Muscle layer of colon (tissue), 2 donors: ENCODE results near the gene LEAP2.
A peak's percentile ranks its signal among the peaks of the same experiment; 100 is the strongest.

Experiments
- H3K27ac ChIP-seq: one replicate; pipeline ENCODE4 v1.7.0; 2013; ENCODE audit warnings: low read depth, mild to moderate bottlenecking, low read length, moderate library complexity
- H3K27me3 ChIP-seq, 2 donors: one replicate each; pipeline ENCODE4 v1.7.0; 2013; ENCODE audit warnings: low read length in 2 of 2, mild to moderate bottlenecking in 2 of 2; ENCODE audit not compliant: insufficient read depth in 2 of 2, control insufficient read depth in 1 of 2
- H3K36me3 ChIP-seq: one replicate; pipeline ENCODE4 v1.7.0; 2013; ENCODE audit warnings: mild to moderate bottlenecking, low read length; ENCODE audit not compliant: insufficient read depth
- H3K4me1 ChIP-seq: one replicate; pipeline ENCODE4 v1.7.0; 2013; ENCODE audit warnings: mild to moderate bottlenecking, low read length; ENCODE audit not compliant: insufficient read depth
- H3K4me3 ChIP-seq, 2 donors: one replicate each; pipeline ENCODE4 v1.7.0; 2013; ENCODE audit warnings: low read length in 2 of 2, low read depth in 1 of 2, mild to moderate bottlenecking in 1 of 2, moderate library complexity in 1 of 2
- H3K9ac ChIP-seq: one replicate; pipeline ENCODE4 v1.7.0; 2013; ENCODE audit warnings: low read length
- H3K9me3 ChIP-seq: one replicate; pipeline ENCODE4 v1.7.0; 2013; ENCODE audit warnings: mild to moderate bottlenecking, low read length
- donor health status: abdominal sarcoma.
- donor health status: Adenocarcinoma of cecum.

LEAP2 gene, protein sequence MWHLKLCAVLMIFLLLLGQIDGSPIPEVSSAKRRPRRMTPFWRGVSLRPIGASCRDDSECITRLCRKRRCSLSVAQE

DNA sequence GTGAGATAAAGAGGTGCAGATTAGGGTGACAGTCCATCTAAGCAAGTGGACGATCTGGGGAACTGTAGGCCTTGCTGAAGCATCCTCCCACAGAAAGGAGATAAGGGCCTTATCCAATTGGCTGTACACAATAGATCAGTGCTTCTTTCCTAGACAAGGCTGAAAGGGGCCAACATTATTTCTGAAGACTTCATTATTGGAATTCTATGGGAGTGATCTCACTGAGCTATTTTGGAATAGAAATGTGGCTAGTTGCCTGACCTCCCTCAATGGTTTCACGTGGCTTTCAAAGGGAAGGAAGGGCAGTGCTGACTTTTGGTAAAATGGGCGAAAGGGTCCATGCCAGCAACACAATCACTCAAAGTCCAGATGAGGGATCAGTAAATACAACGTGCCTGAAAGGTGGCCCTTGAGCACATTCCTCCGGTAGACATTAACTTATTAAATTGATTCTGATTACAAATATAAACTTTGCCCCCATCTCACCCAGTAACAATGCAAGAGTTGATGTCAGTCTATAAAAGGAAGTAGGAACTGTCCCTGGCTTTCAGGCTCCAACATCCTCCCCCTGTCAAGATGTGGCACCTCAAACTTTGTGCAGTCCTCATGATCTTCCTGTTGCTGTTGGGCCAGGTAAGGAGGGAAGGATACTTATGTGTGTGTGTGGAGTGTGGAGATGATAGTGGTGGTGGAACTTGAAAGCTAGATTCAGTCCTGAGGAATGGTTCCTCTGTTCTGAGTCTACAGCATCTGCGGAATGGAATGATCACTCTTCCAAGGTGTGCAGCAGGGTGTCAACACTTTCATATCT, at the start of gene LEAP2:
Gene LEAP2, plus strand, starts transcription at position 550 of the 811 bp plus-strand sequence. Its CDS starts 27 bp downstream, at position 577.
- Histone ChIP-seq H3K9me3 (no peaks in the 10 kb centered on the region), H3K27ac (no peak within 1 kb of the TSS), H3K4me1 (peaks cover 8% of the 10 kb centered on the region), H3K27me3 (no peaks in the 10 kb centered on the region), H3K4me3 (no peak within 1 kb of the TSS), H3K9ac (no peak within 1 kb of the TSS), H3K36me3 (peaks cover 36% of the 10 kb centered on the region)

DNA sequence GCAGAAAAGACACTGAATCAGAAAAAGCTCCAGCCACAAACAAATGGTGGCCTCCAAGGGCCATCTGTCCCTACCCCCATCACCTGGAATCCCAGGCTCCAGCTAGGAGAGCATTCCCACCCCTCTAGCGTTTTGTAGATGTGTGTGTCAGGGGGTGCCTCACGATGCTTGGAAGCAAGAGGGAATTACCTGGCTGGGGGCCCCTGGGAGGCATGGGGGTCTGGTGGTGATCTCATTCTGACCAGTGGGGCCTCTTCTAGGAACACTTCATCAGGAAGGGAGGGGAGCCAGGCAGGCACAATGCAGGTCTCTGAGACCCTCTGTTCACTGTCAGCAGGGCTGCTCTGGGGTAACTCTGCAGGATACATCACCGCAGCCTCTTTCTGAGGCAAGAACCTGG, 49.0 kb upstream of the LEAP2 start:
- Histone ChIP-seq H3K36me3 (no peaks in the 10 kb centered on the region), H3K27me3 (peaks cover 5 to 31% of the 10 kb centered on the region in 2 donors), H3K4me3 (no peak overlapping the region), H3K9ac (no peak overlapping the region), H3K4me1 (peaks cover 10% of the 10 kb centered on the region), H3K27ac (no peak overlapping the region), H3K9me3 (no peaks in the 10 kb centered on the region)

DNA sequence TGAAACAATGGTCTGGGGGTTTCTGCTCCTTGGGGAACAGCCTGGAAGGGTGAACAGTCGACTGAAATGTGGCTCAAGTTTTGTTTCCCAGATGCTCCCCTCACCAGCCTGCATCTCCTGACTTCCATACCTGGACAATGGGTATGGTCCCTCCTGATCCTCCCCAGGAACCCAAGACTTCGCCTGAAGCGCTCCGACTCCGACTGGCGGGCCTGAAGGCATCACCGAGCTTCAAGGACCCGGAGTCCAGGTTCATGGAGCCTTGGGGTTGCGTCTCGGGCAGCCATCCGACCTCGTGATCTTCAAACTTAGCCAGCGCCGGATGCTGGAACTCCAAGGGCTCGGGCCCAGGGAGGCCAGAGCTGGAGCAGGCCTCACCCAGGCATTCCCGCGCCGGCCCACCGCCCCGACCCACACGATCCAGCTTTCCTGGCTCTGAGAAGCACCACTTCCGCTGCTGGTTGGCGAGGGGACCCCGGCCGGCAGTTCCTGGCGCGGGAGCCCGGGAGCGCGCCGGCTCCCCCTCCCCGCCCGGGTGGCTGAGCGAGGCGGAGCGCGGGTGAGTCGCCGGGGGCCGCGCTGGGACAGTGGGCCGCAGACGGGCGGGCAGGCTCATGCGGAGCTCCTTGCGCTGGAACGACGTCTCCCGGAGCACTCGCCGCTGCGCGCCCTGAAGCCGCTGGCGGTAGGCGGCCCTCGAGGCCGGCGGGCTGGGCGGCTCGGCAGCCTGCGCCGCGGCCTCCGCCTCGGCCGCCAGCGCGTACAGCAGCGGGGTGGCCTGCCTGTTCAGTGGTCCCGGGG, 48.2 kb upstream of the LEAP2 start:
- Histone ChIP-seq H3K9me3 (no peaks in the 10 kb centered on the region), H3K27ac (no peak overlapping the region), H3K9ac (no peak overlapping the region), H3K27me3 (peaks cover 5 to 23% of the 10 kb centered on the region in 2 donors), H3K4me1 (peaks cover 6% of the 10 kb centered on the region), H3K4me3 (no peak overlapping the region), H3K36me3 (no peaks in the 10 kb centered on the region)

DNA sequence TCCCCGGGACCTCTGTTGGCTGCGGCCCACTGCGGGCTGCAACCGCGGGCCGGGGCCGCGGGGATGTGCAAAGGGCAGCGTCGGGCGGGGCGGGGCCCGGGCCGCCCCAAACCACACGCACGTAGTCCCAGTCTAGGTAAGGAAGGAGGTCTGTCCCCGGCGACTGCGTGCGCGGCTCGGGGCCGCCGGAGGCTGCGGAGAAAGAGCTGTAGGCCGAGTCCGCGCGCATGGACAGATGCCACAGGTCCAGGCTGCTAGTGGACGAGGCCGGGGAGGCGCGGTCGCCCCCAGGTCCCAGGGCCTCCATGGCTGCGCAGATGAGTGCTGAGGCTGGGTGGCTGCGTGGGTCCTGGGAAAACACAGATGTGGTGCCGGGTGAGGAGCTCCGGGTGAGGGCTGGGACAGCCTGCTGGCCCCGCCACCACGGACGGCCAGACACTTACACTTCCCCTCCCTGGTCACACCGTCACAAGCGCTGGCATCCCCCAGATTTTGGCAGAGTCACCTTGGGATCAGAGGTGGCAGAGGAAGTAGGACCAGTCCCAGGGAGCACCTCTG, 47.6 kb upstream of the LEAP2 start:
- Histone ChIP-seq H3K36me3 (no peaks in the 10 kb centered on the region), H3K4me3 (no peak overlapping the region), H3K27ac (no peak overlapping the region), H3K9ac (no peak overlapping the region), H3K9me3 (no peaks in the 10 kb centered on the region), H3K27me3 (peaks cover 4 to 23% of the 10 kb centered on the region in 2 donors), H3K4me1 (peaks cover 4% of the 10 kb centered on the region)

DNA sequence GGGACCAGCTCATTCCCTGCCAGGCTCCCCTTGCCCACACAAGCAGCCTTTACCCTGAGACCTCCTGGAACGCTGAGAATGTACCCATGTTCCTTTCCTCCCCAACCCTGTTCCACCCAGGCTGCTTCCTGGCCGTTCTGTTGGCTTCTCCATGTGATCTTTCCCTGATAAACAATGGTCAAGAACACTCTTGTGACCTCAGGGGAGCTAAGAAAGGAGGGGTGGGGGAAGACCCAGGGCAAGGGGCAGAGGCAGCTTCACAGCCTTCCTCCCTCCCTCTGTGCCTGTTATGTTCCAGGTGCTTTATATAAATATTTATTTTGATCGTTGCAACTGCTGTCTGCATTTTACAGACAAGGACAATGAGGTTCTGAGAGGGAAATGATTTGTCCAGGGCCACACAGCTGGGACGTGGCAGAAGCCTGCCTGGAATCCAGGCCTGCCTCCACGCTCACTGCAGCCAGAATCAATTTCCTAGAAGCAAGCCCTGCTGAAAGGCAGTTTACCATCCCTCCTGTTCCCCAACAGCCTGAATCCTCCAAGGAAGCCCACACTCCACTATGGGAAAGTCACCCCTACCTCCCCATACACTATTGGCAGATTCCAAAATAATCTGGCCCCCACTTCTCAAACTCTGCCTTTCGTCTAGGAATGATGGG, 46.9 kb upstream of the LEAP2 start:
- Histone ChIP-seq H3K4me1 (peaks cover 9% of the 10 kb centered on the region), H3K4me3 (no peak overlapping the region), H3K27me3 (peaks cover 0 to 23% of the 10 kb centered on the region in 2 donors), H3K9me3 (no peaks in the 10 kb centered on the region), H3K9ac (no peak overlapping the region), H3K36me3 (no peaks in the 10 kb centered on the region), H3K27ac (no peak overlapping the region)

DNA sequence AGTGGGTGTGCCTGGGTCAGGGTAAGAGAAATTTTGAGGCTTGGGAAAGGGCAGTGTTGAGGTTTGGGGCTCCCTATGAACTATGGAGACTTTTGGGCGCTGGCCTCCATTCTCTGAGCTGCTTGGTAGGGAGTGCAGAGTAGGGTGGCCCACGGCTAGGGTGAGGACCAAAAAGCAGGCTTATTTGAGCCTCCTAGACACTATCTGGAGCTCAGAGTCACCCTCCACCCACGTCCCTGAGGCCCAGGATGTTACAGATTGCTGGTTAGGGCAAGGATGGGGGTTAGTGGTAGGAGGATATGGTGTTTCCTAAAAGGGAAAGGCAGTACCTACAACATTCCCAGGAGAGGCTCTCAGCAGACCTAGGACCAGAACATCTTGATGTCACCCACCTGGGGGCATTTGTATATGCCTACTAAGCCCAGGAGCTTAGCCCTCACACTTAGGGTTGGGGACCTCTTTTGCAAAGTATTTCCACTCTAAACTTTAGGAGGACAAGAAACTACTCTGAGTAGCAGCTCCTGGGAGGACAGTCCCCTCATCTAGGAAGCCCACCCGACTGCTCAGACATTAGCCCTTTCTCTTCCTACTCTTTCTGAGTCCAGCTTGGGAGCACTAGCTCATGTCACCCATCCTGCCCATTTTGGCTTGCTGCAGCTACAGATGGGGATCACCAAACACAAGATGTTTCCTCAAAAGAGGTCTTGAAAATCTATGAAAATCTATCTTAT, 45.4 kb upstream of the LEAP2 start:
- H3K9ac ChIP-seq: no peak overlapping the region
- peaks cover 5% of the 10 kb centered on the region for H3K4me1 ChIP-seq
- no peaks in the 10 kb centered on the region for H3K36me3 ChIP-seq
- no peaks in the 10 kb centered on the region for H3K9me3 ChIP-seq
- no peak overlapping the region for H3K4me3 ChIP-seq
- H3K27me3 ChIP-seq: peaks cover 0 to 20% of the 10 kb centered on the region in 2 donors
- H3K27ac ChIP-seq: no peak overlapping the region

DNA sequence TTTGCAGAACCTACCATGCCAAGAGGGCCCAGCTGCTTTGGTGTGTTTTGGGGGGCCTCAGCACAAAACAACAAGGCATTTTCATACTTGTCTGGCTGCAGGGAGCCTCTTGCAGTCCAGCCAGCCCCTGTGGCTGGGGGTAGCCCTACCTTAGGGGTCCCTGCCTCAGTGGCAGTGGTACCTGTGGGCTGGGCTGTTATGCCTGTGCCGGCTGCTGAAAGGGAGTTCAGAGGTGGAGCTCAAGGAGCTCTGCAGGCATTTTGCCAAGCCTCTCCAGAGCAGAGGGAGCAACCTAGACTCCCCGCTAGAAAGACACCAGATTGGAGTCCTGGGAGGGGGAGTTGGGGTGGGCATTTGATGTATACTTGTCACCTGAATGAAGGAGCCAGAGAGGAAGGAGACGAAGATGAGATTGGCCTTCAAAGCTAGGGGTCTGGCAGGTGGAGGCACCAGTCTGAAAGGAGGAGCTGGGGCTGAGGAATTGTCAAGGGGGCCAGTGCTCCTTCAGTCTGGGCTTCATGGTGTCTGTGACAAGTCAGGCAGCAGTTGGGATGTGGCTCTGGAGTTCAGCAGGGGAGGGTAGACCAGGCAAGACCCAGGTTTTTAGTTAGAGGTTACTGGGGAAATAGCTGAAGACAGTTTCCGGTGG, 44.5 kb upstream of the LEAP2 start:
- H3K27me3 ChIP-seq: peaks cover 0 to 16% of the 10 kb centered on the region in 2 donors
- peak overlapping the region in 1 of 2 donors; percentile 59 for H3K4me3 ChIP-seq
- H3K4me1 ChIP-seq: peaks cover 5% of the 10 kb centered on the region
- H3K27ac ChIP-seq: no peak overlapping the region
- H3K36me3 ChIP-seq: no peaks in the 10 kb centered on the region
- H3K9me3 ChIP-seq: no peaks in the 10 kb centered on the region
- H3K9ac ChIP-seq: no peak overlapping the region

DNA sequence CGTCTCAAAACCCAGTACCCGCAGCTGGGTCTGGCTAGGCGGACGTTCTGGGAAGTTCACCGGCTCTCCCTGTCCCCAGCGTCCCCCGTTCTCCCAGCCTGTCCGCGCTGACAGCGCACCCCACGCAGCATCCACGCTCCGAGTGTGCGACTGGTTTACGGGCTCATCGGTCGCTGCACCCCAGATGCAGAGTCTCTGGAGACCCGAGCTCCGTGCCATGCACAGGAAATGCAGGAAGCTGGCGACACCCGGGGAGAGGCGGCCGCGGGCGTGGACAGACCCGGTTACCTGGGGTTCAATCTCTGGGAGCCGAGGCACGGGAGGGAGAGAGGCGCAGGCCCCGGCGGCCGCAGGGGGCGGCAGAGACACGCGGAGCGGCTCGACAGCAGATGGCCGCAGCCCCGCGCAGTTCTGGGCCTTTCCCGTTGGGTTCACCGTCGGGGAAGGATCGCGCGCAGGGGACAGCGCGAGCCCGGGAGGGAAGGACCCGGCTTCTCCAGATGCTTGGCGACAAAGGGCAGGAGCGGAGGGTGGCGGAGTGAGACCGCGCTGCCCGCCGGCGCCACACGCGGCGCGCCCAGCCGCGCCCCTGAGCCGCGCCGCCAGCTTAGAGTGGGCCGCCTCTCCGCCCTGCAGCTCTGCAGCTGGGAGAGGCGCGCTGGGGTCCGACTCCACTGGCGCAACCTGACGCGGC, 43.6 kb upstream of the LEAP2 start:
- Histone ChIP-seq H3K9ac (no peak overlapping the region), H3K4me1 (peaks cover 5% of the 10 kb centered on the region), H3K36me3 (no peaks in the 10 kb centered on the region), H3K27me3 (peaks cover 0 to 16% of the 10 kb centered on the region in 2 donors), H3K4me3 (peak overlapping the region; percentile 59 to 90), H3K9me3 (no peaks in the 10 kb centered on the region), H3K27ac (no peak overlapping the region)

DNA sequence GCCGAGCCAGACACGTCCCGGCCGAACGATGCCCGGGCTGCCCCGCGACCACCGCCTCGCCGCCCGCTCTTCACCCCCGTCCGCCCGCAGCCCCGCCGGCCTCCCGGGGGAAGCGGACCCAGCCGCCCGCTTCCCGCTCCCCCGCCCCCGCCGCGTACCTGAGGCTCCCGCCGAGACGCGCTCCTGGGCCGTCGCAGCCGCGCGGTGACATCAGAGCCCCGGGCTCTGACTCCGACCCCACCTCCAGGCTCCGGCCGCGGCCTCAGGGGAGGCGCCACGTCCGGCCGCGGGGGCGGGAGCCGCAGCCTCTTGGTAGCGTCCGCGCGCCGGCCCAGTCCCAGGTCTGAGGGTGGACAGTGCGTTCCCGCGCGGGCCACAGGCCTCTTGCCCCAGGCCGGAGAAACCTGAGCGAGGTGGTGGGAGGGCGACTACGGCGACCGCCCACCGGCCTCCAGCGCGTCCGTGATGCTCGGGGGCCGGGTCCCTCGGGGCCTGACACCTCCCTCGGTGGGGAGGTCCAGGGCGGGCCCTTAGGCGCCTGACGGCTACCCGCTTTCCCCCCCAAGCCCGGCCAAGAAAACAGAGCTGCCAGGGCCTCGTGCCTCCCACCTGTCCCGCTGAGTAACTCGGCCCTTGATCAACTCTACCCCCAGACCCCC, 42.9 kb upstream of the LEAP2 start, which contains the start of gene SHROOM1:
Gene SHROOM1, minus strand, starts transcription at position 212 of the 659 bp plus-strand sequence. CDS start 4,507 bp downstream, outside the sequence.
- Histone ChIP-seq H3K9me3 (no peaks in the 10 kb centered on the region), H3K4me3 (peak within 1 kb of the TSS; percentile 59 to 90), H3K27ac (no peak within 1 kb of the TSS), H3K9ac (no peak within 1 kb of the TSS), H3K36me3 (no peaks in the 10 kb centered on the region), H3K27me3 (peaks cover 0 to 16% of the 10 kb centered on the region in 2 donors), H3K4me1 (peaks cover 5% of the 10 kb centered on the region)
